Kidney tubule cell (primary cell): Measurements from ENCODE around the gene NMUR2.

Experiments used
- DNase-seq: peaks from one replicate; pipeline ENCODE4 v3.0.0-alpha.2; 2018; ENCODE audit warnings: low spot score

Gene NMUR2

DNA sequence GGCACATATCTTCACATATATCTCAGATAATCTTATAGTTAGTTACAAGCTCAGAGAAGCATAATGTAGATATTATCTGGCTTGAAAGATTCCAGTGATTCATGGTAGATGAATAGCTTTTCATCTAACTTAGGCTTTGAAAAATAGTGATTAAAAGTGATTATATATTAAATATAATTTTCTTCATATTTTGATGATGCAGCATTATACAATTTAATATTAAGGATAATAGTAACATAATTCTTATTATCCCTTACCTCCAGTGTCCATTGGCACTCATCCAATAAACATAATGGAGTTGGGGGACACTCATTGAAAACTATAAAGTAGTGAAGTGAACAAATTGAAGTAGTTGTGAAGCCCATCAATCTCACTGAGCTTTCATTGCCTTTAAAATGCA lies 35.8 kb downstream of the NMUR2 start:
- no peak for DNase-seq

- DNase-seq = no peak
These were observed 37.5 kb downstream of the NMUR2 start for GRCh38 chr5:152367554-152367953.

DNA sequence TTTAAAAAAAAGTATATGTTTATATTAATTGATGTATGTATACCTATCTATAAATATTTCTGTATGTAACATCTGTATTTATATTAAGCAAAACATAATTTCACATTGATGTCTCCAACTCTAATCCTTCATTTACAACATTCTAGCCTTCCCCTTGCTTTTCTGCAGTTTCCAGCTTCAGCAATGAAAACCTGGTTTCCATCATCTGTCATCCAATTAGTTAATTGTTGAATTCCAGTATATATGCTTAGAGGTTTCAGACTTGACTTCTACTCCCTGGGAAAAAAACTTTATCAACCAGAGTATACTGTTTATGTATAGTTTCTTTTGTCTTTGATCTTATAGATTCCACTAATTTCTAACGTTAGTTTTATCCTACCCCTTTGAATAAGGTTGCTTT lies 38.4 kb downstream of the NMUR2 start:
- no peak for DNase-seq

DNA sequence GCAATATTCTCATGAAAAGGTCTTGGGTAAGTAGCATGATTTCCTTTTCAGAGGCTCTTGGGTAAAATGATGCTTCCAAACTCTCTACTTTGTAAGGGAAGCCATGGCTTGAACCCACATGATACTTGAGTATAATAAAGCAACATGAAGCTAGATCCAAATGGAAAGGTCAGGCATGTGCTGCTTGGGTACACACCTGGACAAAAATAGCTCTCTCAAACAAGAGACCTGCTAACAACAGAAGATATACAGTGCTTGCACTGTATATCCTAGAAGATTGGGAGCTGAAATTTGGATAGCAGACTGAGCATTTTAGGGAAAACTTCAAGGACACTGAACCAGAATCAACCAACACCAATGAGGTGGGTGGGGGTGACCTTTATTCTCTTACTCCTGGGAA lies 40.2 kb downstream of the NMUR2 start:
- no peak for DNase-seq

DNA sequence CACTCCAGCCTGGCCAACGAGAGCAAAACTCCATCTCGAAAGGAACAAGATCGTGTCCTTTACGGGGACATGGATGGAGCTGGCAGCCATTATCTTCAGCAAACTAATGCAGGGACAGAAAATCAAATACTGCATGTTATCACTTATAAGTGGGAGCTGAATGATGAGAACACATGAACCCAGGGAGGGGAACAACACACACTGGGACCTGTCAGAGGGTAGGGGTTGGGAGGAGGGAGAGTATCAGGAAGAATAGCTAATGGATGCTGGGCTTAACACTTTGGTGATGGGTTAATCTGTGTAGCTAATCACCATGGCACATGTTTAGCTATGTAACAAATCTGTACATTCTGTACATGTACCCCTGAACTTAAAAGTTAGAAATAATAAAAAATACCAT lies 40.9 kb downstream of the NMUR2 start:
- no peak for DNase-seq

- DNase-seq = no peak
These were observed 46.1 kb downstream of the NMUR2 start for GRCh38 chr5:152358861-152359568.

DNA sequence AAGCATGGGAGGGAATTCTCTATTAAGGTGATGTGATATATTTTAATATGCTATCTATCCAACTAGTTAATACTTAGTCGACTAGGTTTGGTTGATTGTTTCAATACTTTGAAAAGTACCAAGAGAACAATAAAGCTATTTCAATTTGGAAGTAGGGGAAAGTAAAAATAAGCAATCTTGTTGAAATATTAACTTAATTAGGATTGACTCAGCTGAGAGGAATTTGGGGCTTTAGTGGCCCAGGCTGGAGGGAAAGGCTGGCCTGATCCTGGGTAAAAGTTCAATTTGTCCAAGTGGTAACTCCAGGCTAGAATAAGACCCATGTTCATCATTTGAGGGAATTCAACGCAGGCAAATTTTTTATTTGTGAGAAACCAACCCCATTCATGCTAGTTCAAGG lies 48.6 kb downstream of the NMUR2 start:
- DNase-seq = peak; percentile 49

DNA sequence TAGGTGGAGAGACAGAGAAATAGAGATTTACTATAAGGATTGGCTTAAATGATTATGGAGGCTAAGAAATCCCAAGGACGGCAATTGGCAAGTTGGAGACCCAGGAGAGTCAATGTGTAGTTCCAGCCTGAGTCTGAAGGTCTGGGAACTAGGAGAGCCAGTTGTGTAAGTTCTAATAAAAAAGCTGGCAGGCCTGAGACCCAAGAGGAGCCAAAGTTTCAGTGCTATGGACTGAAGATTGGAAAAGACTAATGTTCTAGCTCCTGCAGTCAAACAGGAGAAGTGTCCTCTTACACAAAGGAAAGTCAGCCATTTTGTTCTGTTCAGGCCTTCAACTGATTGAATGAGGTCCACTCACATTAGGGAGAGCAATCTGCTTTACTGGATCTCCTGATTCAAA lies 50.0 kb downstream of the NMUR2 start:
- DNase-seq = no peak

GRCh38 chr5:152353001-152353400 lies 52.1 kb downstream of the NMUR2 start:
- DNase-seq = no peak

DNA sequence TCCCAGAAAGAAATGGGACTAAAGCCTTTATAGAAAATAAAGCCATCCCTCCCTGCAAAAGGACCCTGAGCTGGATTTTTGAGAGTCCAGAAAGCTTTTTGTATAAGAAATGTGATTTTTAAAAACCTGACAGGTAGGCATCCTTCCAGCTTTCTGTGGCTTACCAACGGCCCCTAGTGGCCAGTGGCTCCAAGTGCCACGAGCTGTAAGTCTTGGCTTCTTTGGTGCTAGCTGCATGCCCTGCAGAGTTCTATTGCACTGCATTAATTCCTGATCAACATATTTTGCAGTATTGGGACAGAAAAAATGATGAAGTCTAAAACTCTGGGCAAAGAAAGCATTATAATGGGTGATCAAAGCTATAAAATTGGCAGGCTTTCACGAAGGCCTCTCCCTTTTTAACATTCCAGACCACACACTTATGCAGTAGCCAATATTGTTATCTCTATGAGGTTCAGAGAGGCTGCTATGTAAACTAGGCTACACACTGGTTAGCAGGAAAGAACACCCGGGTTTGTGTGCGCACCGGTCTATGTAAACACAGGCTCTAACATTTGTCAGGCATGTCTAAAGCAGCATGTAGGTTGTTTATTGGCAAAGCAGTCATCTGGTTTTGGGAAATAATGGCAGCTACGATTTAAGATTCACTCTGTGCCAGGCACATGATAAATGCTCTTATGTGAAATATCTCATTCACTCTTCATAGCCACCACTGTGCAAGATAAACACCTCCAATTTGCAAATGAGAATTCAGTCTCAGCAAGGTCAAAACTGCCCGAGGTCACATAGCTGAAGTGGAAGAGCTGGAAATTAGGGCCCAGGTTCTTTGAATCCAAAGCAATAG lies 55.2 kb downstream of the NMUR2 start:
- peak; percentile 35 for DNase-seq
